GM19438 (cell line): ENCODE measurements around the gene VASH2.
"Not testable (repeated sequence)": the region's sequence is repeated elsewhere in the genome, so short reads cannot be mapped to it uniquely, and the experiment has no call there.

ENCODE experiments used
- ATAC-seq: cut with Tn5 transposase; IDR thresholded peaks from one replicate; pipeline ENCODE4 v1.9.1; 2021; ENCODE audit warnings: low read depth; ENCODE audit not compliant: unreplicated experiment

Gene VASH2

GRCh38 chr1:212950243-212951125 lies at the start of gene VASH2:
Gene VASH2 (plus strand): TSS chr1:212950541. CDS start chr1:212951543, 1,002 bp downstream.
- peak; percentile 91 for ATAC-seq

GRCh38 chr1:212901290-212901689 lies 49.1 kb upstream of the VASH2 start:
- no peak for ATAC-seq

- ATAC-seq: no peak
Measured at GRCh38 chr1:212902054-212902453, 48.3 kb upstream of the VASH2 start.

GRCh38 chr1:212903664-212904063 lies 46.7 kb upstream of the VASH2 start:
- ATAC-seq: no peak

- ATAC-seq: not testable (repeated sequence)
Measured at GRCh38 chr1:212908071-212908470, 42.3 kb upstream of the VASH2 start.

GRCh38 chr1:212908971-212909370 lies 41.4 kb upstream of the VASH2 start:
- no peak for ATAC-seq

GRCh38 chr1:212909652-212910063 lies 40.7 kb upstream of the VASH2 start:
- no peak for ATAC-seq

GRCh38 chr1:212910213-212910612 lies 40.1 kb upstream of the VASH2 start:
- not testable (repeated sequence) for ATAC-seq

- ATAC-seq: not testable (repeated sequence)
Measured at GRCh38 chr1:212913638-212914037, 36.7 kb upstream of the VASH2 start.

- ATAC-seq: not testable (repeated sequence)
Measured at GRCh38 chr1:212914110-212914509, 36.2 kb upstream of the VASH2 start.

- ATAC-seq: no peak
Measured at GRCh38 chr1:212914789-212915188, 35.6 kb upstream of the VASH2 start.

GRCh38 chr1:212915245-212916091 lies 34.9 kb upstream of the VASH2 start:
- no peak for ATAC-seq

GRCh38 chr1:212916481-212917133 lies 33.7 kb upstream of the VASH2 start:
- no peak for ATAC-seq

GRCh38 chr1:212917134-212917485 lies 33.2 kb upstream of the VASH2 start:
- ATAC-seq: no peak

- ATAC-seq: no peak
Measured at GRCh38 chr1:212917858-212918257, 32.5 kb upstream of the VASH2 start.

- ATAC-seq: no peak
Measured at GRCh38 chr1:212918824-212919223, 31.5 kb upstream of the VASH2 start.

- no peak for ATAC-seq
Measured at GRCh38 chr1:212920246-212920645, 30.1 kb upstream of the VASH2 start.

- ATAC-seq: no peak
Measured at GRCh38 chr1:212920896-212921295, 29.4 kb upstream of the VASH2 start.

- no peak for ATAC-seq
Measured at GRCh38 chr1:212922016-212922415, 28.3 kb upstream of the VASH2 start.

GRCh38 chr1:212926372-212926771 lies 24.0 kb upstream of the VASH2 start:
- ATAC-seq: no peak
